ENCODE data around the gene C20orf204. TPM values are rescaled to one million over a fixed set of nuclear protein-coding genes. Genes with fewer than 3 reads are reported as not detected.

The C20orf204 gene
- total and polyA plus RNA-seq, 2 of the 8 experiments (the other 6 are each of a cell fraction or from before 2014, with no cell fraction given) = 0.39 to 0.52 TPM

GRCh38 chr20:64047968-64048401 lies 12.0 kb downstream of the C20orf204 start (continued):
- TF ChIP-seq HDAC6 (IDR thresholded peaks at IDR 0.05; ENCODE audit: low read depth, low read length) = no peak
- peak; percentile 92 for TF ChIP-seq MAX (IDR thresholded peaks at IDR 0.05)
- TF ChIP-seq SRF (IDR thresholded peaks at IDR 0.05; ENCODE audit: low read depth, low read length) = no peak
- TF ChIP-seq KDM4A (IDR thresholded peaks at IDR 0.05; ENCODE audit: low read depth, low read length, severe bottlenecking) = no peak
- TF ChIP-seq RAD21 (IDR thresholded peaks at IDR 0.05 in 1 of 2, conservative IDR thresholded peaks at IDR 0.05 in 1 of 2; ENCODE audit: low read depth in 2 of 2, low read length in 2 of 2) = no peak
- no peak for TF ChIP-seq CREB1 (IDR thresholded peaks at IDR 0.05)
- no peak for TF ChIP-seq BACH1 (IDR thresholded peaks at IDR 0.05; ENCODE audit: low read length)
